Measurements from ENCODE around the gene IL1RL2. TPM values are rescaled to one million over a fixed set of nuclear protein-coding genes. Genes with fewer than 3 reads are reported as not detected.

The IL1RL2 gene
- total and polyA plus RNA-seq, 2 of the 4 experiments (the other 2 are of a cell fraction) = 0.09 to 0.36 TPM

DNA sequence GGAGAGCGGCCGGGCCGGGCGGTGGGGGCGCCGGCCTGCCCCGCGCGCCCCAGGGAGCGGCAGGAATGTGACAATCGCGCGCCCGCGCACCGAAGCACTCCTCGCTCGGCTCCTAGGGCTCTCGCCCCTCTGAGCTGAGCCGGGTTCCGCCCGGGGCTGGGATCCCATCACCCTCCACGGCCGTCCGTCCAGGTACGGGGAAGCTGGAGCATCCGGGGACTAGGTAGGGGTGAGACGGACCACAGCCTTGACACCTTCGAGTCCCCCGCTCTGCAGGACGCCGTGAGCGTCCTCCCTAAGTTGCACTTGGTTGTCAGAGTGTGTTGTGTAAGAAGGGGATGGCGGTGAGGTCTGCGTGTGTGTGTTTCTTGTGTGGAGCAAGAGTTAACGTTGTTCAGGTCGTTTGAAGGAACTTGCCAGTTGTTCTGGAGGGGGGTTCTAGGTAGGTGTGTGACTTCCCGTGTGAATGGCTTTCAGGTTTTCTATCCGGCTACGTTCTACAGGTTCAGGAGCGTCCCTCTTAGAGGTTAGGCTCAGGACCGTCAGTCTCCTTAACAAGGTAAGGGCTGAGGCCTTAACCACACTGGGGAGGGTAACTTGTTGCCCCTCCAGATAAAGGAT is 43.9 kb upstream of the IL1RL2 start:
- peak overlapping the region; percentile 91 for H3K27ac ChIP-seq (ENCODE audit: insufficient read depth, low read length)
- peak overlapping the region; percentile 73 for H3K14ac ChIP-seq (replicated peaks; ENCODE audit: low read depth, low read length)
- H2AK5ac ChIP-seq (ENCODE audit: low read depth, low read length) = peak overlapping the region; percentile 95
- peak overlapping the region; percentile 91 for H4K91ac ChIP-seq (ENCODE audit: insufficient read depth, low read depth, low read length)
- peak overlapping the region; percentile 93 for H3K4ac ChIP-seq (ENCODE audit: low read depth, low read length)
- peaks cover 18% of the 10 kb centered on the region for H3K4me1 ChIP-seq (ENCODE audit: control insufficient read depth, insufficient read depth, low read length)
- H2BK15ac ChIP-seq (ENCODE audit: low read depth, low read length) = peak overlapping the region; percentile 80
- H4K20me1 ChIP-seq (ENCODE audit: insufficient read depth, low read length) = 0 out of 2 replicates have a peak, but pooled peaks cover 3% of the 10 kb centered on the region
- peak overlapping the region; percentile 66 for H3K56ac ChIP-seq (ENCODE audit: extremely low read depth, insufficient read depth, low read length)
- H2AK9ac ChIP-seq (replicated peaks; ENCODE audit: low read depth, low read length, poor library complexity) = peak overlapping the region; percentile 86
- peak overlapping the region; percentile 95 for H2AFZ ChIP-seq (replicated peaks; ENCODE audit: low read length, poor library complexity)
- ChIA-PET CTCF (interaction anchor here (0.6 to 2.0 kb wide), 5 partner anchors 17 to 122 kb away, joined by 3 to 10 read pairs (median 4); no protein-coding TSS in a partner anchor), POLR2A (ENCODE audit: unreplicated experiment) (interaction anchor here (2.0 kb wide), 1 partner anchor 98 kb away, joined by 6 read pairs; no protein-coding TSS in a partner anchor)
- peaks cover 31% of the 10 kb centered on the region for H3K36me3 ChIP-seq (ENCODE audit: control insufficient read depth, insufficient read depth, low read length)
- ATAC-seq (ENCODE audit: low read depth) = peak; percentile 10; the same call in 1 of the 2 replicates
- peak overlapping the region; percentile 51 for H2BK5ac ChIP-seq (ENCODE audit: low read depth, low read length, poor library complexity, severe bottlenecking)
- H2BK20ac ChIP-seq (ENCODE audit: low read depth, low read length) = peak overlapping the region; percentile 73
- H3K27me3 ChIP-seq (ENCODE audit: control insufficient read depth, insufficient read depth, low read length) = no peaks in the 10 kb centered on the region
- TF ChIP-seq SMC3 (IDR thresholded peaks at IDR 0.05; ENCODE audit: low read depth, low read length) = no peak
- no peak for TF ChIP-seq RAD21 (IDR thresholded peaks at IDR 0.05; ENCODE audit: low read length)
- no peak for TF ChIP-seq MXI1 (IDR thresholded peaks at IDR 0.05; ENCODE audit: borderline replicate concordance, low read depth, low read length)
- peak; percentile 72 for TF ChIP-seq CEBPB (IDR thresholded peaks at IDR 0.05; ENCODE audit: low read depth, low read length)
- TF ChIP-seq NFE2L2 (IDR thresholded peaks at IDR 0.05; ENCODE audit: low read depth, low read length) = no peak
- TF ChIP-seq, protein P1, sequence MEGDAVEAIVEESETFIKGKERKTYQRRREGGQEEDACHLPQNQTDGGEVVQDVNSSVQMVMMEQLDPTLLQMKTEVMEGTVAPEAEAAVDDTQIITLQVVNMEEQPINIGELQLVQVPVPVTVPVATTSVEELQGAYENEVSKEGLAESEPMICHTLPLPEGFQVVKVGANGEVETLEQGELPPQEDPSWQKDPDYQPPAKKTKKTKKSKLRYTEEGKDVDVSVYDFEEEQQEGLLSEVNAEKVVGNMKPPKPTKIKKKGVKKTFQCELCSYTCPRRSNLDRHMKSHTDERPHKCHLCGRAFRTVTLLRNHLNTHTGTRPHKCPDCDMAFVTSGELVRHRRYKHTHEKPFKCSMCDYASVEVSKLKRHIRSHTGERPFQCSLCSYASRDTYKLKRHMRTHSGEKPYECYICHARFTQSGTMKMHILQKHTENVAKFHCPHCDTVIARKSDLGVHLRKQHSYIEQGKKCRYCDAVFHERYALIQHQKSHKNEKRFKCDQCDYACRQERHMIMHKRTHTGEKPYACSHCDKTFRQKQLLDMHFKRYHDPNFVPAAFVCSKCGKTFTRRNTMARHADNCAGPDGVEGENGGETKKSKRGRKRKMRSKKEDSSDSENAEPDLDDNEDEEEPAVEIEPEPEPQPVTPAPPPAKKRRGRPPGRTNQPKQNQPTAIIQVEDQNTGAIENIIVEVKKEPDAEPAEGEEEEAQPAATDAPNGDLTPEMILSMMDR (conservative IDR thresholded peaks at IDR 0.05; ENCODE audit: low read depth, low read length) = no peak
- TF ChIP-seq MAZ (IDR thresholded peaks at IDR 0.05; ENCODE audit: borderline replicate concordance, low read depth, low read length) = no peak
- TF ChIP-seq POLR2A (IDR thresholded peaks at IDR 0.05; ENCODE audit: low read depth, low read length) = 0 out of 2 replicates have a peak, but pooled peaks have one; percentile 6
- TF ChIP-seq, protein P2, sequence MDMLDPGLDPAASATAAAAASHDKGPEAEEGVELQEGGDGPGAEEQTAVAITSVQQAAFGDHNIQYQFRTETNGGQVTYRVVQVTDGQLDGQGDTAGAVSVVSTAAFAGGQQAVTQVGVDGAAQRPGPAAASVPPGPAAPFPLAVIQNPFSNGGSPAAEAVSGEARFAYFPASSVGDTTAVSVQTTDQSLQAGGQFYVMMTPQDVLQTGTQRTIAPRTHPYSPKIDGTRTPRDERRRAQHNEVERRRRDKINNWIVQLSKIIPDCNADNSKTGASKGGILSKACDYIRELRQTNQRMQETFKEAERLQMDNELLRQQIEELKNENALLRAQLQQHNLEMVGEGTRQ (IDR thresholded peaks at IDR 0.05; ENCODE audit: low read depth, low read length) = no peak
- TF ChIP-seq, protein P3, sequence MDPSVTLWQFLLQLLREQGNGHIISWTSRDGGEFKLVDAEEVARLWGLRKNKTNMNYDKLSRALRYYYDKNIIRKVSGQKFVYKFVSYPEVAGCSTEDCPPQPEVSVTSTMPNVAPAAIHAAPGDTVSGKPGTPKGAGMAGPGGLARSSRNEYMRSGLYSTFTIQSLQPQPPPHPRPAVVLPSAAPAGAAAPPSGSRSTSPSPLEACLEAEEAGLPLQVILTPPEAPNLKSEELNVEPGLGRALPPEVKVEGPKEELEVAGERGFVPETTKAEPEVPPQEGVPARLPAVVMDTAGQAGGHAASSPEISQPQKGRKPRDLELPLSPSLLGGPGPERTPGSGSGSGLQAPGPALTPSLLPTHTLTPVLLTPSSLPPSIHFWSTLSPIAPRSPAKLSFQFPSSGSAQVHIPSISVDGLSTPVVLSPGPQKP (IDR thresholded peaks at IDR 0.05; ENCODE audit: borderline replicate concordance, low read depth, low read length) = no peak
- peak; percentile 56 for DNase-seq
- peaks cover 31 to 62% of the 10 kb centered on the region in 2 experiments for H3K79me1 ChIP-seq (ENCODE audit: low read depth in 1 of 2, low read length in 2 of 2)
- H4K5ac ChIP-seq (ENCODE audit: low read depth, low read length) = peak overlapping the region; percentile 87
- H3K23ac ChIP-seq (ENCODE audit: low read depth, low read length) = peak overlapping the region; percentile 95
- peak overlapping the region; percentile 94 for H3K18ac ChIP-seq (ENCODE audit: low read depth, low read length)
- in situ Hi-C loops (cut with MboI; ENCODE audit: low sequenced_read_pairs) (loop anchor here (10.0 kb wide), 1 partner anchor 118 kb away; no protein-coding TSS in a partner anchor), intact Hi-C loops (cut with micrococcal nuclease) (loop anchor here (5.0 kb wide), 1 partner anchor 121 kb away; no protein-coding TSS in a partner anchor), dilution Hi-C loops (cut with HindIII; ENCODE audit: low sequenced_read_pairs, unreplicated experiment) (no loop called here)
- peak overlapping the region; percentile 90 to 95 for H4K8ac ChIP-seq (ENCODE audit: low read depth in 2 of 2, low read length in 2 of 2)
- peak overlapping the region; percentile 89 for H3K4me3 ChIP-seq (ENCODE audit: insufficient read depth, low read depth, low read length)
- peaks cover 29% of the 10 kb centered on the region for H3K9me3 ChIP-seq (ENCODE audit: control insufficient read depth, insufficient read depth, low read length)
- BruUV-seq (replicated peaks) = no TSS peak
- peaks cover 19% of the 10 kb centered on the region for H3K9me1 ChIP-seq (ENCODE audit: insufficient read depth, low read length)
- WGBS, 2 experiments (ENCODE audit: extremely low coverage in 2 of 2, insufficient read length in 1 of 2) = 3% methylated on average over 9 of the region's 42 CpGs; no CpG with 5 or more reads in 1 of the 2 experiments
- H3K4me2 ChIP-seq (ENCODE audit: low read depth, low read length) = peak overlapping the region; percentile 97
- H3K9ac ChIP-seq (ENCODE audit: low read depth, low read length) = peak overlapping the region; percentile 93
- H2BK120ac ChIP-seq (ENCODE audit: low read depth, low read length) = peak overlapping the region; percentile 86

Measured in IMR-90 (cell line).